HG02678 (cell line): ENCODE results near the gene UBASH3A.

Experiments
- ATAC-seq: cut with Tn5 transposase; IDR thresholded peaks from one replicate; pipeline ENCODE4 v1.9.1; 2021; ENCODE audit warnings: mild to moderate bottlenecking, moderate library complexity; ENCODE audit not compliant: unreplicated experiment

UBASH3A gene

GRCh38 chr21:42444745-42445059 lies 41.0 kb downstream of the UBASH3A start:
- no peak for ATAC-seq

- no peak for ATAC-seq
These were observed 41.6 kb downstream of the UBASH3A start for GRCh38 chr21:42445311-42445710.

GRCh38 chr21:42446531-42446930 lies 42.8 kb downstream of the UBASH3A start:
- ATAC-seq, result no peak

- ATAC-seq, result no peak
These were observed 43.5 kb downstream of the UBASH3A start for GRCh38 chr21:42447182-42447581.

GRCh38 chr21:42447732-42448131 lies 44.0 kb downstream of the UBASH3A start:
- no peak for ATAC-seq

GRCh38 chr21:42448686-42449085 lies 45.0 kb downstream of the UBASH3A start:
- no peak for ATAC-seq

- no peak for ATAC-seq
These were observed 48.2 kb downstream of the UBASH3A start for GRCh38 chr21:42451941-42452340.

GRCh38 chr21:42452401-42453223 lies 48.9 kb downstream of the UBASH3A start:
- no peak for ATAC-seq

GRCh38 chr21:42453224-42453985 lies 49.7 kb downstream of the UBASH3A start:
- ATAC-seq, result no peak

- no peak for ATAC-seq
These were observed 50.4 kb downstream of the UBASH3A start for GRCh38 chr21:42453986-42454570.

- ATAC-seq, result no peak
These were observed 51.1 kb downstream of the UBASH3A start for GRCh38 chr21:42454786-42455185.

- no peak for ATAC-seq
These were observed 51.5 kb downstream of the UBASH3A start for GRCh38 chr21:42455196-42455595.

GRCh38 chr21:42455754-42456440 lies 52.2 kb downstream of the UBASH3A start:
- no peak for ATAC-seq

- no peak for ATAC-seq
These were observed 52.8 kb downstream of the UBASH3A start for GRCh38 chr21:42456457-42456856.

GRCh38 chr21:42459082-42459460 lies 55.4 kb downstream of the UBASH3A start:
- ATAC-seq, result no peak

GRCh38 chr21:42459546-42460215 lies 56.0 kb downstream of the UBASH3A start:
- ATAC-seq, result no peak

- no peak for ATAC-seq
These were observed 56.9 kb downstream of the UBASH3A start for GRCh38 chr21:42460391-42461184.

GRCh38 chr21:42461185-42461520 lies 57.5 kb downstream of the UBASH3A start:
- no peak for ATAC-seq

GRCh38 chr21:42461881-42462877 lies 58.5 kb downstream of the UBASH3A start:
- ATAC-seq, result no peak
